ENCODE data around the gene FGF2.

The FGF2 gene

GRCh38 chr4:122906859-122907305 lies 80.3 kb downstream of the FGF2 start:
- in situ Hi-C loops (cut with HindIII; ENCODE audit: low sequenced_read_pairs) = loop anchor here (25.0 kb wide), 1 partner anchor 145 kb away; no protein-coding TSS in a partner anchor
- no peak for TF ChIP-seq CTCF (IDR thresholded peaks at IDR 0.05; ENCODE audit: low read depth, low read length)
- no peak for DNase-seq (ENCODE audit: low read depth, low spot score)
- H3K4me3 ChIP-seq (ENCODE audit: low read depth, low read length) = no peak overlapping the region

- in situ Hi-C loops (cut with HindIII; ENCODE audit: low sequenced_read_pairs) = loop anchor here (25.0 kb wide), 1 partner anchor 146 kb away; no protein-coding TSS in a partner anchor
- no peak for TF ChIP-seq CTCF (IDR thresholded peaks at IDR 0.05; ENCODE audit: low read depth, low read length)
These were observed 81.6 kb downstream of the FGF2 start for GRCh38 chr4:122908223-122908622.

GRCh38 chr4:122909683-122910082 lies 83.1 kb downstream of the FGF2 start:
- in situ Hi-C loops (cut with HindIII; ENCODE audit: low sequenced_read_pairs) = loop anchor here (25.0 kb wide), 1 partner anchor 147 kb away; no protein-coding TSS in a partner anchor
- TF ChIP-seq CTCF (IDR thresholded peaks at IDR 0.05; ENCODE audit: low read depth, low read length) = no peak
- no peak overlapping the region for H3K4me3 ChIP-seq (ENCODE audit: low read depth, low read length)
- DNase-seq (ENCODE audit: low read depth, low spot score) = no peak

More at GRCh38 chr4:122908223-122908622, 81.6 kb downstream of the FGF2 start:
- no peak for DNase-seq (ENCODE audit: low read depth, low spot score)
- H3K4me3 ChIP-seq (ENCODE audit: low read depth, low read length) = no peak overlapping the region

- DNase-seq (ENCODE audit: low read depth, low spot score) = no peak
- no peak overlapping the region for H3K4me3 ChIP-seq (ENCODE audit: low read depth, low read length)
- in situ Hi-C loops (cut with HindIII; ENCODE audit: low sequenced_read_pairs) = loop anchor here (25.0 kb wide), 1 partner anchor 149 kb away; no protein-coding TSS in a partner anchor
- no peak for TF ChIP-seq CTCF (IDR thresholded peaks at IDR 0.05; ENCODE audit: low read depth, low read length)
These were observed 85.0 kb downstream of the FGF2 start for GRCh38 chr4:122911588-122911987.

GRCh38 chr4:122912810-122913575 lies 86.4 kb downstream of the FGF2 start:
- no peak for TF ChIP-seq CTCF (IDR thresholded peaks at IDR 0.05; ENCODE audit: low read depth, low read length)
- H3K4me3 ChIP-seq (ENCODE audit: low read depth, low read length) = no peak overlapping the region
- no peak for DNase-seq (ENCODE audit: low read depth, low spot score)
- in situ Hi-C loops (cut with HindIII; ENCODE audit: low sequenced_read_pairs) = loop anchor here (25.0 kb wide), 1 partner anchor 151 kb away; no protein-coding TSS in a partner anchor

GRCh38 chr4:122914292-122914904 lies 87.8 kb downstream of the FGF2 start:
- DNase-seq (ENCODE audit: low read depth, low spot score) = peak; percentile 70
- TF ChIP-seq CTCF (IDR thresholded peaks at IDR 0.05; ENCODE audit: low read depth, low read length) = peak; percentile 39
- H3K4me3 ChIP-seq (ENCODE audit: low read depth, low read length) = no peak overlapping the region
- in situ Hi-C loops (cut with HindIII; ENCODE audit: low sequenced_read_pairs) = loop anchor here (25.0 kb wide), 1 partner anchor 152 kb away; no protein-coding TSS in a partner anchor
